Psoas muscle (tissue), 8 donors: Measurements from ENCODE around the gene SPRYD7. TPM values are rescaled to one million over a fixed set of nuclear protein-coding genes. Genes with fewer than 3 reads are reported as not detected.
"Not testable (repeated sequence)": the region's sequence is repeated elsewhere in the genome, so short reads cannot be mapped to it uniquely, and the experiment has no call there.

ENCODE experiments used
- ATAC-seq, 4 donors: fragments of 200-7000 bp; cut with Tn5 transposase; one replicate each; pipeline ENCODE4 v1.9.1; 2020; ENCODE audit warnings: moderate library complexity in 3 of 4, mild to moderate bottlenecking in 2 of 4
- DNase-seq, 2 donors: peaks; one replicate each; pipeline ENCODE4 v3.0.0-alpha.2; 2020
- H3K27ac ChIP-seq: fragments of 200-600 bp; one replicate; pipeline ENCODE4 v1.8.0; 2022
- H3K27me3 ChIP-seq, 3 donors: fragments of 200-600 bp in 1 of 3; one replicate each; pipeline versions ENCODE4 v1.6.1 to v1.8.0; 2013 to 2022; ENCODE audit warnings: low read length in 2 of 3, mild to moderate bottlenecking in 2 of 3, moderate library complexity in 1 of 3; ENCODE audit not compliant: insufficient read depth in 3 of 3
- H3K36me3 ChIP-seq, 2 donors: fragments of 200-600 bp in 1 of 2; one replicate each; pipeline versions ENCODE4 v1.6.1 to v1.8.0; 2013 to 2022; ENCODE audit warnings: low read depth in 1 of 2, mild to moderate bottlenecking in 1 of 2, moderate library complexity in 1 of 2; ENCODE audit not compliant: insufficient read depth in 1 of 2
- H3K4me1 ChIP-seq: fragments of 200-600 bp; one replicate; pipeline ENCODE4 v1.8.0; 2022
- H3K4me3 ChIP-seq: fragments of 200-600 bp; one replicate; pipeline ENCODE4 v1.8.0; 2022; ENCODE audit warnings: mild to moderate bottlenecking
- H3K9me3 ChIP-seq: fragments of 200-600 bp; one replicate; pipeline ENCODE4 v1.8.0; 2022
- CTCF ChIP-seq: fragments of 200-600 bp; IDR thresholded peaks from one replicate; pipeline ENCODE4 v1.8.0; 2022; ENCODE audit warnings: antibody characterized with exemption
- WGBS, 3 donors: extraction: QIAGEN DNeasy Blood & Tissue Kit; methylation state at CpG; one replicate each; pipeline versions ENCODE4 v1.1.6 to v1.1.7; 2013; 5-methylcytosine and 5-hydroxymethylcytosine counted together
- intact Hi-C, 2 donors: fragments of 100-400 bp; cut with DNase I; formaldehyde crosslinking; loops; one replicate each; pipeline versions ENCODE4 v1.11.0 to v1.14.2; 2022
- polyA plus RNA-seq, 3 donors: library from polyadenylated mRNA; stranded (reverse); fragments of 200-250 nt; gene quantifications; one replicate each; pipeline ENCODE4 v1.2.3, GENCODE V29; 2013
- total RNA-seq, 4 donors: library from RNA; stranded (reverse); fragmentation: NEBNext Ultra II Directional in 2 of 4; extraction: Animal tissue kit (Norgen Biotek cat#: 25700) in 2 of 4; gene quantifications; one replicate each; pipeline versions ENCODE4 v1.2.1 to v1.2.4, GENCODE V29; 2021 to 2023
- donor health status: healthy with polysubstance abuse.
- donor health status: DM: no; HTN: no; CAD: no; lungs with moderate emphysema.
- donor health status: Bipolar disorder and iron deficiency.
- donor health status: healthy.
- donor health status: DM: yes; HTN: yes; CAD: no.
- donor health status: DM: no; HTN: no; CAD: no.
- donor health status: DM: no; HTN: no; CAD: no.
- donor health status: DM: yes; HTN: yes; CAD: no.

The SPRYD7 gene
- total and polyA plus RNA-seq, 7 donors, result 4.7 to 23.8 (median 14.7) TPM

- H3K9me3 ChIP-seq, result no peaks in the 10 kb centered on the region
- DNase-seq (no peak), ATAC-seq (no peak)
- WGBS, 3 donors, result 94 to 97% (median 95%) methylated on average over 2 of the region's 2 CpGs
- peaks cover 0 to 45% of the 10 kb centered on the region in 2 donors for H3K36me3 ChIP-seq
- no peak overlapping the region for H3K4me3 ChIP-seq
- peaks cover 25% of the 10 kb centered on the region for H3K4me1 ChIP-seq
- no peaks in the 10 kb centered on the region for H3K27me3 ChIP-seq
- intact Hi-C loops, result loop anchor here in 1 of 2 donors (2.0 to 10.0 kb wide), 2 partner anchors 71 to 277 kb away; no protein-coding TSS in a partner anchor
- TF ChIP-seq CTCF, result no peak
- H3K27ac ChIP-seq, result no peak overlapping the region
Measured at GRCh38 chr13:49932066-49932465, 4.1 kb downstream of the SPRYD7 start.

GRCh38 chr13:49927755-49928154 lies 8.4 kb downstream of the SPRYD7 start:
- ATAC-seq (no peak), DNase-seq (no peak)
- intact Hi-C loops, result no loop called here
- Histone ChIP-seq H3K36me3 (peaks cover 0 to 88% of the 10 kb centered on the region in 2 donors), H3K4me3 (no peak overlapping the region), H3K9me3 (no peaks in the 10 kb centered on the region), H3K27me3 (no peaks in the 10 kb centered on the region), H3K4me1 (peaks cover under 1% of the 10 kb centered on the region), H3K27ac (no peak overlapping the region)
- TF ChIP-seq CTCF, result no peak
- WGBS, 3 donors, result 83 to 91% (median 84%) methylated on average over 3 of the region's 3 CpGs

GRCh38 chr13:49925881-49926418 lies 10.2 kb downstream of the SPRYD7 start:
- no peak for ATAC-seq
- no peak overlapping the region for H3K4me3 ChIP-seq

GRCh38 chr13:49922301-49922700 lies 13.8 kb downstream of the SPRYD7 start:
- H3K4me3 ChIP-seq, result no peak overlapping the region
- no peaks in the 10 kb centered on the region for H3K27me3 ChIP-seq
- DNase-seq (no peak), ATAC-seq (no peak)
- no peaks in the 10 kb centered on the region for H3K9me3 ChIP-seq
- intact Hi-C loops, result no loop called here
- peaks cover 2 to 99% of the 10 kb centered on the region in 2 donors for H3K36me3 ChIP-seq
- no peak overlapping the region for H3K27ac ChIP-seq
- no peak for TF ChIP-seq CTCF
- no peaks in the 10 kb centered on the region for H3K4me1 ChIP-seq

More at GRCh38 chr13:49925881-49926418, 10.2 kb downstream of the SPRYD7 start:
- Histone ChIP-seq H3K4me1 (no peaks in the 10 kb centered on the region), H3K27ac (no peak overlapping the region), H3K36me3 (peaks cover 1 to 99% of the 10 kb centered on the region in 2 donors), H3K9me3 (no peaks in the 10 kb centered on the region), H3K27me3 (no peaks in the 10 kb centered on the region)
- intact Hi-C loops, result no loop called here
- TF ChIP-seq CTCF, result no peak
- 86 to 87% (median 86%) methylated on average over 2 of the region's 2 CpGs for WGBS, 3 donors
- no peak for DNase-seq

DNA sequence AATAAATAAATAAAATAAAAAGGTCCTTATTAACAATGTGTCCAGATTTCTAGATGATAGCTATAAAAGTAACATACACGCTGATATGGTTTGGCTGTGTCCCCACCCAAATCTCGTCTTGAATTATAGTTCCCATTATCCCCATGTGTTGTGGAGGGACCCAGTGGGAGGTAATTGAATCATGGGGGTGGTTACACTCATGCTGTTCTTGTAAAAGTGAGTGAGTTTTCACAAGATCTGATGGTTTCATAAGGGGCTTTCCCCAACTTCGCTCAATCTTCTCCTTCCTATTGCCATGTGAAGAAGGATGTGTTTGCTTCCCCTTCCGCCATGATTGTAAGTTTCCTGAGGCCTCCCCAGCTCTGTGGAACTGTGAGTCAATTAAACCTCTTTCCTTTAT lies 15.2 kb downstream of the SPRYD7 start:
- H3K36me3 ChIP-seq, result peaks cover 5 to 99% of the 10 kb centered on the region in 2 donors
- ATAC-seq, H3K27me3 ChIP-seq, H3K4me3 ChIP-seq, H3K9me3 ChIP-seq, DNase-seq, H3K4me1 ChIP-seq, H3K27ac ChIP-seq, intact Hi-C loops: not testable (repeated sequence)
- 95 to 98% (median 96%) methylated on average over 4 of the region's 4 CpGs for WGBS, 3 donors

DNA sequence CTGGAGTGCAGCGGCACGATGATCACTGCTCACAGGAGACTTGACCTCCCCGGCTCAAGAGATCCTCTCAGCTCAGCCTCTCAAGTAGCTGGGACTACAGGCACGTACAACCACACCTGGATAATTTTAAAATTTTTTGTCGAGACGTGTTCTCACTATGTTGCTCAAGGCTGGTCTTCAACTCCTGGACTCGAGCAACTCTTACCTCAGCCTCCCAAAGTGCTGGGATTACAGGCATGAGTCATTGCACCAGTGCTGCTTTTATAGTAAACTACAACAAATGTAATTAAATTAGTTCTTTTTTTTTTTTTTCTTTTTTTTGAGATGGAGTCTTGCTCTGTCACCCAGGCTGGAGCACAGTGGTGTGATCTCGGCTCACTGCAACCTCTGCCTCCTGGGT lies 18.0 kb downstream of the SPRYD7 start:
- H3K36me3 ChIP-seq, result peaks cover 8 to 98% of the 10 kb centered on the region in 2 donors

More for the DNA sequence above, 18.0 kb downstream of the SPRYD7 start:
- DNase-seq, intact Hi-C loops, ATAC-seq, H3K27ac ChIP-seq, H3K4me3 ChIP-seq, H3K4me1 ChIP-seq, H3K9me3 ChIP-seq, H3K27me3 ChIP-seq: not testable (repeated sequence)
- 96 to 99% (median 98%) methylated on average over 8 of the region's 8 CpGs for WGBS, 3 donors
